Stimulated activated CD4-positive, alpha-beta T cell treated with anti-CD3 and anti-CD28 coated beads, Interleukin-4, amount 100 ng/mL, for 48 hours (primary cell): Measurements from ENCODE around the gene ASAH2.
A peak's percentile ranks its signal among the peaks of the same experiment; 100 is the strongest.
"Not testable (repeated sequence)": the region's sequence is repeated elsewhere in the genome, so short reads cannot be mapped to it uniquely, and the experiment has no call there.

Experiments
- DNase-seq, 2 donors: peaks; one replicate each; pipeline ENCODE4 v3.0.0-alpha.2; 2020; ENCODE audit warnings: low read depth in 2 of 2

The ASAH2 gene

GRCh38 chr10:50254479-50254878, 3.2 kb upstream of the ASAH2 start:
- no peak for DNase-seq

GRCh38 chr10:50250096-50250854, 1.0 kb downstream of the ASAH2 start:
- DNase-seq, result no peak

GRCh38 chr10:50248598-50248997, 2.7 kb downstream of the ASAH2 start:
- DNase-seq, result no peak

- no peak for DNase-seq
Measured at GRCh38 chr10:50248062-50248461, 3.3 kb downstream of the ASAH2 start.

- DNase-seq, result no peak
Measured at GRCh38 chr10:50244201-50244600, 7.1 kb downstream of the ASAH2 start.

GRCh38 chr10:50242777-50243176, 8.5 kb downstream of the ASAH2 start:
- no peak for DNase-seq

GRCh38 chr10:50241478-50241877, 9.8 kb downstream of the ASAH2 start:
- not testable (repeated sequence) for DNase-seq

- DNase-seq, result no peak
Measured at GRCh38 chr10:50234486-50234885, 16.8 kb downstream of the ASAH2 start.

- DNase-seq, result no peak
Measured at GRCh38 chr10:50232261-50232639, 19.1 kb downstream of the ASAH2 start.

GRCh38 chr10:50231515-50232260, 19.6 kb downstream of the ASAH2 start:
- DNase-seq, result no peak

GRCh38 chr10:50229460-50229859, 21.9 kb downstream of the ASAH2 start:
- DNase-seq, result no peak

GRCh38 chr10:50228672-50229071, 22.6 kb downstream of the ASAH2 start:
- no peak for DNase-seq

- no peak for DNase-seq
Measured at GRCh38 chr10:50226610-50227009, 24.7 kb downstream of the ASAH2 start.

- peak in 1 of 2 donors; percentile 15 for DNase-seq
Measured at GRCh38 chr10:50224330-50224952, 26.9 kb downstream of the ASAH2 start.

GRCh38 chr10:50222199-50222598, 29.1 kb downstream of the ASAH2 start:
- DNase-seq, result no peak

- DNase-seq, result no peak
Measured at GRCh38 chr10:50221470-50221869, 29.8 kb downstream of the ASAH2 start.

GRCh38 chr10:50219646-50220045, 31.7 kb downstream of the ASAH2 start:
- DNase-seq, result no peak

GRCh38 chr10:50219200-50219599, 32.1 kb downstream of the ASAH2 start:
- DNase-seq, result no peak

- DNase-seq, result no peak
Measured at GRCh38 chr10:50216894-50217293, 34.4 kb downstream of the ASAH2 start.

- no peak for DNase-seq
Measured at GRCh38 chr10:50216418-50216817, 34.9 kb downstream of the ASAH2 start.

- DNase-seq, result no peak
Measured at GRCh38 chr10:50211670-50212069, 39.6 kb downstream of the ASAH2 start.

GRCh38 chr10:50210876-50211275, 40.4 kb downstream of the ASAH2 start:
- no peak for DNase-seq
